Measurements from ENCODE around the gene EIF2S1. TPM values are rescaled to one million over a fixed set of nuclear protein-coding genes. Genes with fewer than 3 reads are reported as not detected.

EIF2S1 gene
- total and polyA plus RNA-seq, 2 experiments from 2014 or later: 106 to 123 TPM

GRCh38 chr14:67435603-67436002 is 75.5 kb downstream of the EIF2S1 start:
- WGBS (ENCODE audit: low lambda C conversion rate, missing lambda C conversion rate): 92% methylated on average over 5 of the region's 5 CpGs
- Histone ChIP-seq H3K4me3 (no peak overlapping the region), H3K9me2 (replicated peaks; ENCODE audit: insufficient read depth) (no peaks in the 10 kb centered on the region), H3K4me2 (no peak overlapping the region), H3K9me3 (ENCODE audit: low read depth) (no peaks in the 10 kb centered on the region), H2AFZ (no peak overlapping the region), H3K79me2 (no peaks in the 10 kb centered on the region), H3K27ac (no peak overlapping the region), H3K36me3 (replicated peaks; ENCODE audit: insufficient read depth, low read depth) (no peaks in the 10 kb centered on the region), H3K27me3 (no peaks in the 10 kb centered on the region), H3K4me1 (ENCODE audit: insufficient read depth) (peaks cover 15% of the 10 kb centered on the region), H4K20me1 (ENCODE audit: insufficient read depth, poor library complexity, severe bottlenecking) (no peaks in the 10 kb centered on the region)
- TF ChIP-seq EZH2phosphoT487 (IDR thresholded peaks at IDR 0.05; ENCODE audit: low read depth, severe bottlenecking, unreplicated experiment) (no peak), EZH2 (IDR thresholded peaks at IDR 0.05; ENCODE audit: borderline replicate concordance) (no peak)
- DNase-seq (ENCODE audit: low spot score): no peak

Small RNAs within 50 kb of the gene (small RNA-seq; reads per million reads assigned to genes)
- gene RF00019: not detected

Other genes starting within 250 kb of the EIF2S1 start
- gene GARIN2, start 170.9 kb upstream of the EIF2S1 start, total RNA-seq: not detected in 2 replicates
- not detected in 2 replicates for gene GARIN2, start 170.9 kb upstream of the EIF2S1 start, polyA plus RNA-seq
- gene PALS1, start 118.9 kb upstream of the EIF2S1 start, total RNA-seq: 38.1 and 39.4 TPM in 2 replicates
- gene PALS1, start 118.9 kb upstream of the EIF2S1 start, polyA plus RNA-seq: 11.6 and 15.6 TPM in 2 replicates
- 86.7 and 95.5 TPM in 2 replicates for gene ATP6V1D, start 524 bp upstream of the EIF2S1 start, total RNA-seq
- gene ATP6V1D, start 524 bp upstream of the EIF2S1 start, polyA plus RNA-seq: 132 and 145 TPM in 2 replicates
- 4.8 and 5.1 TPM in 2 replicates for gene PLEK2, start 51.8 kb downstream of the EIF2S1 start, total RNA-seq
- gene PLEK2, start 51.8 kb downstream of the EIF2S1 start, polyA plus RNA-seq: 14.6 and 16.5 TPM in 2 replicates
- 11.7 and 18.3 TPM in 2 replicates for gene TMEM229B, start 128.4 kb downstream of the EIF2S1 start, total RNA-seq
- 19.8 and 25.6 TPM in 2 replicates for gene TMEM229B, start 128.4 kb downstream of the EIF2S1 start, polyA plus RNA-seq
- 17.1 and 19.5 TPM in 2 replicates for gene PLEKHH1, start 173.0 kb downstream of the EIF2S1 start, total RNA-seq
- 12.8 and 16.9 TPM in 2 replicates for gene PLEKHH1, start 173.0 kb downstream of the EIF2S1 start, polyA plus RNA-seq
- gene PIGH, start 239.9 kb downstream of the EIF2S1 start, total RNA-seq: 51.2 and 64.4 TPM in 2 replicates
- gene PIGH, start 239.9 kb downstream of the EIF2S1 start, polyA plus RNA-seq: 66.4 and 75.8 TPM in 2 replicates